Kidney epithelial cell (primary cell): ENCODE measurements around the gene TAGLN. TPM values are rescaled to one million over a fixed set of nuclear protein-coding genes. Genes with fewer than 3 reads are reported as not detected.

Experiments
- DNase-seq: peaks from one replicate; pipeline ENCODE4 v3.0.0-alpha.2; 2010; ENCODE audit warnings: low read depth
- H3K27me3 ChIP-seq: 2 replicates; pipeline ENCODE4 v1.6.0; 2011; ENCODE audit warnings: low read length; ENCODE audit not compliant: control insufficient read depth, insufficient read depth
- H3K36me3 ChIP-seq: 2 replicates; pipeline ENCODE4 v1.5.1; 2011; ENCODE audit warnings: low read length; ENCODE audit not compliant: control insufficient read depth, insufficient read depth
- H3K4me3 ChIP-seq: 2 replicates; pipeline ENCODE4 v1.5.1; 2011; ENCODE audit warnings: low read depth, mild to moderate bottlenecking, control low read depth, low read length
- total RNA-seq: library from RNA; depleted of rRNA; stranded (reverse); fragments of >200 nt; gene quantifications from 2 replicates; pipeline ENCODE4 v1.2.3, GENCODE V29; 2015
- TF ChIP-seq, protein P1 (sequence below): IDR thresholded peaks from 2 replicates; pipeline ENCODE4 v1.5.1; 2011; ENCODE audit warnings: mild to moderate bottlenecking, moderate library complexity, low read length, control low read depth, inconsistent platforms; ENCODE audit not compliant: insufficient read depth, poor library complexity, severe bottlenecking

TAGLN gene
- total RNA-seq, 1 donor from 2014 or later = 1,816 TPM

- H3K36me3 ChIP-seq = no peaks in the 10 kb centered on the region
- DNase-seq = no peak
- no peak overlapping the region for H3K4me3 ChIP-seq
- H3K27me3 ChIP-seq = no peaks in the 10 kb centered on the region
- TF ChIP-seq, protein P1, sequence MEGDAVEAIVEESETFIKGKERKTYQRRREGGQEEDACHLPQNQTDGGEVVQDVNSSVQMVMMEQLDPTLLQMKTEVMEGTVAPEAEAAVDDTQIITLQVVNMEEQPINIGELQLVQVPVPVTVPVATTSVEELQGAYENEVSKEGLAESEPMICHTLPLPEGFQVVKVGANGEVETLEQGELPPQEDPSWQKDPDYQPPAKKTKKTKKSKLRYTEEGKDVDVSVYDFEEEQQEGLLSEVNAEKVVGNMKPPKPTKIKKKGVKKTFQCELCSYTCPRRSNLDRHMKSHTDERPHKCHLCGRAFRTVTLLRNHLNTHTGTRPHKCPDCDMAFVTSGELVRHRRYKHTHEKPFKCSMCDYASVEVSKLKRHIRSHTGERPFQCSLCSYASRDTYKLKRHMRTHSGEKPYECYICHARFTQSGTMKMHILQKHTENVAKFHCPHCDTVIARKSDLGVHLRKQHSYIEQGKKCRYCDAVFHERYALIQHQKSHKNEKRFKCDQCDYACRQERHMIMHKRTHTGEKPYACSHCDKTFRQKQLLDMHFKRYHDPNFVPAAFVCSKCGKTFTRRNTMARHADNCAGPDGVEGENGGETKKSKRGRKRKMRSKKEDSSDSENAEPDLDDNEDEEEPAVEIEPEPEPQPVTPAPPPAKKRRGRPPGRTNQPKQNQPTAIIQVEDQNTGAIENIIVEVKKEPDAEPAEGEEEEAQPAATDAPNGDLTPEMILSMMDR = no peak
These were observed 11.2 kb upstream of the TAGLN start for GRCh38 chr11:117187799-117188481.

- no peaks in the 10 kb centered on the region for H3K27me3 ChIP-seq
- TF ChIP-seq, protein P1 = no peak
- no peaks in the 10 kb centered on the region for H3K36me3 ChIP-seq
- H3K4me3 ChIP-seq = no peak overlapping the region
- DNase-seq = no peak
These were observed 10.5 kb upstream of the TAGLN start for GRCh38 chr11:117188620-117189081.

DNA sequence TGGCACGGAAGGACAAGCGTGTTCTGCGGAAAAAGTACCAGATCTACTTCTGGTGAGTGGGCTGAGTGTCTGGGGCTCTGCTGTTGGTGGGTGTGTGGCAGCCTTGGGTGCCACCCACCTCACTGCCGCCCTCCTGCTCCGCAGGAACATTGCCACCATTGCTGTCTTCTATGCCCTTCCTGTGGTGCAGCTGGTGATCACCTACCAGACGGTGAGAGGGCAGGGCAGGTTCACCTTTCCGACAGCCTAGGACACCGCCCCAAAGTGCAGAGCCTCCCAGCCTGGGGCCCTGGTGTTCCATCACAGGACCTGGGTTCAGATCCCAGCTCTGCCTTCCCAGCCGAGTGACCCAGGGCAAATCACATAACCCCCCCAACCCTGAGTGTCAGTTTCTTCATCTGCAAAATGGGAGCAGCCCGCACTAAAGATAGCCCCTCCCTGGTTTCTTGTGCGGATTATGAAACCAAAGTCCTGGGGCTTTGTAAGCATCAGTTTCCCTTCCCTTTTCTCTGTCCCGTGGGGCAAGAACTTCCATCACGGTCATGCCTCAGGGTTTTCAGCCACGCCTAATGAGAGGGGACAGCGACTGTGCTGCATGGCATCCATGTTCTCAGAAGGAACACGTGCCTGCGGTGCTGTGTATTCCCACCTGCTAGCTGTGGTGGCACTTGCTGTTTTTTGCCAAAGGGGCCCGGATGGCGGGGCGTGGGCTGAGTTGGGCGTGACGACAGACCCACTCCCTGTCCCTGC, 9.8 kb upstream of the TAGLN start:
- no peak for DNase-seq
- no peak overlapping the region for H3K4me3 ChIP-seq
- no peaks in the 10 kb centered on the region for H3K36me3 ChIP-seq
- H3K27me3 ChIP-seq = no peaks in the 10 kb centered on the region
- TF ChIP-seq, protein P1 = no peak

- DNase-seq = no peak
- Histone ChIP-seq H3K27me3 (no peaks in the 10 kb centered on the region), H3K4me3 (no peak overlapping the region), H3K36me3 (no peaks in the 10 kb centered on the region)
- TF ChIP-seq, protein P1 = no peak
These were observed 9.1 kb upstream of the TAGLN start for GRCh38 chr11:117189941-117190544.

- no peak for DNase-seq
- H3K36me3 ChIP-seq = no peaks in the 10 kb centered on the region
- no peak overlapping the region for H3K4me3 ChIP-seq
- TF ChIP-seq, protein P1 = no peak
- no peaks in the 10 kb centered on the region for H3K27me3 ChIP-seq
These were observed 7.3 kb upstream of the TAGLN start for GRCh38 chr11:117191680-117192400.
